DMS153 treated with DMSO at 0.1 percent for 48 hours (cell line): ENCODE measurements around the gene TMEM132E.
A peak's percentile ranks its signal among the peaks of the same experiment; 100 is the strongest.

Experiments
- DNase-seq: peaks from one replicate; lab custom pipeline; 2025; ENCODE audit not compliant: unreplicated experiment; lab: John Stamatoyannopoulos, UW

TMEM132E gene

GRCh38 chr17:34569591-34569990 lies 9.8 kb upstream of the TMEM132E start:
- no peak for DNase-seq

GRCh38 chr17:34570506-34570905 lies 8.9 kb upstream of the TMEM132E start:
- no peak for DNase-seq

- DNase-seq: no peak
These were observed 7.8 kb upstream of the TMEM132E start for GRCh38 chr17:34571428-34572130.

- no peak for DNase-seq
These were observed 6.9 kb upstream of the TMEM132E start for GRCh38 chr17:34572483-34572882.

GRCh38 chr17:34575182-34575581 lies 4.2 kb upstream of the TMEM132E start:
- no peak for DNase-seq

- DNase-seq: no peak
These were observed 1.4 kb upstream of the TMEM132E start for GRCh38 chr17:34578016-34578415.

- DNase-seq: no peak
These were observed 746 bp upstream of the TMEM132E start for GRCh38 chr17:34578656-34579016.

GRCh38 chr17:34579979-34580684 lies 750 bp downstream of the TMEM132E start:
- no peak for DNase-seq

GRCh38 chr17:34580685-34581445 lies 1.5 kb downstream of the TMEM132E start:
- DNase-seq: no peak

GRCh38 chr17:34581446-34582184 lies 2.2 kb downstream of the TMEM132E start:
- no peak for DNase-seq

- DNase-seq: no peak
These were observed 3.0 kb downstream of the TMEM132E start for GRCh38 chr17:34582185-34582900.

- DNase-seq: no peak
These were observed 3.5 kb downstream of the TMEM132E start for GRCh38 chr17:34582901-34583245.

GRCh38 chr17:34584805-34585416 lies 5.5 kb downstream of the TMEM132E start:
- peak; percentile 32 for DNase-seq

GRCh38 chr17:34586346-34586846 lies 7.0 kb downstream of the TMEM132E start:
- no peak for DNase-seq

GRCh38 chr17:34588266-34588665 lies 8.9 kb downstream of the TMEM132E start:
- no peak for DNase-seq

GRCh38 chr17:34589120-34589965 lies 10.0 kb downstream of the TMEM132E start:
- no peak for DNase-seq

- no peak for DNase-seq
These were observed 12.6 kb downstream of the TMEM132E start for GRCh38 chr17:34592002-34592401.

- DNase-seq: no peak
These were observed 17.5 kb downstream of the TMEM132E start for GRCh38 chr17:34596920-34597319.

- DNase-seq: no peak
These were observed 18.9 kb downstream of the TMEM132E start for GRCh38 chr17:34598161-34598776.
